GM19452 (cell line): ENCODE results near the gene ZFP69B.

ENCODE experiments used
- ATAC-seq: cut with Tn5 transposase; IDR thresholded peaks from one replicate; pipeline ENCODE4 v1.9.1; 2021; ENCODE audit not compliant: unreplicated experiment

Gene ZFP69B

GRCh38 chr1:40449684-40450494 lies at the start of gene ZFP69B:
ZFP69B (plus strand) TSS chr1:40450476; CDS start chr1:40450962, 486 bp downstream.
- peak; percentile 82 for ATAC-seq

GRCh38 chr1:40401473-40402201 lies 48.6 kb upstream of the ZFP69B start:
- no peak for ATAC-seq

- no peak for ATAC-seq
These were observed 45.4 kb upstream of the ZFP69B start for GRCh38 chr1:40404670-40405462.

- no peak for ATAC-seq
These were observed 44.5 kb upstream of the ZFP69B start for GRCh38 chr1:40405812-40406211.

GRCh38 chr1:40407453-40407852 lies 42.8 kb upstream of the ZFP69B start:
- no peak for ATAC-seq

- ATAC-seq, result no peak
These were observed 40.8 kb upstream of the ZFP69B start for GRCh38 chr1:40409467-40409866.

GRCh38 chr1:40411294-40411693 lies 39.0 kb upstream of the ZFP69B start:
- ATAC-seq, result no peak

GRCh38 chr1:40411843-40412242 lies 38.4 kb upstream of the ZFP69B start:
- no peak for ATAC-seq

- ATAC-seq, result no peak
These were observed 36.6 kb upstream of the ZFP69B start for GRCh38 chr1:40413527-40414252.

- no peak for ATAC-seq
These were observed 35.9 kb upstream of the ZFP69B start for GRCh38 chr1:40414331-40414730.

- ATAC-seq, result no peak
These were observed 33.6 kb upstream of the ZFP69B start for GRCh38 chr1:40416709-40417108.

- no peak for ATAC-seq
These were observed 28.6 kb upstream of the ZFP69B start for GRCh38 chr1:40421431-40422384.

GRCh38 chr1:40422630-40423263 lies 27.5 kb upstream of the ZFP69B start:
- ATAC-seq, result no peak

GRCh38 chr1:40423264-40423642 lies 27.0 kb upstream of the ZFP69B start:
- no peak for ATAC-seq

GRCh38 chr1:40423951-40424618 lies 26.2 kb upstream of the ZFP69B start:
- no peak for ATAC-seq

- no peak for ATAC-seq
These were observed 25.1 kb upstream of the ZFP69B start for GRCh38 chr1:40425198-40425597.

- ATAC-seq, result no peak
These were observed 18.9 kb upstream of the ZFP69B start for GRCh38 chr1:40431385-40431784.

GRCh38 chr1:40432644-40433390 lies 17.5 kb upstream of the ZFP69B start:
- ATAC-seq, result no peak
